ENCODE results near the gene ABLIM2. TPM values are rescaled to one million over a fixed set of nuclear protein-coding genes. Genes with fewer than 3 reads are reported as not detected.
A peak's percentile ranks its signal among the peaks of the same experiment; 100 is the strongest.

The ABLIM2 gene
- total RNA-seq, 6 experiments from 2014 or later = 0.14 TPM; not detected in 5

DNA sequence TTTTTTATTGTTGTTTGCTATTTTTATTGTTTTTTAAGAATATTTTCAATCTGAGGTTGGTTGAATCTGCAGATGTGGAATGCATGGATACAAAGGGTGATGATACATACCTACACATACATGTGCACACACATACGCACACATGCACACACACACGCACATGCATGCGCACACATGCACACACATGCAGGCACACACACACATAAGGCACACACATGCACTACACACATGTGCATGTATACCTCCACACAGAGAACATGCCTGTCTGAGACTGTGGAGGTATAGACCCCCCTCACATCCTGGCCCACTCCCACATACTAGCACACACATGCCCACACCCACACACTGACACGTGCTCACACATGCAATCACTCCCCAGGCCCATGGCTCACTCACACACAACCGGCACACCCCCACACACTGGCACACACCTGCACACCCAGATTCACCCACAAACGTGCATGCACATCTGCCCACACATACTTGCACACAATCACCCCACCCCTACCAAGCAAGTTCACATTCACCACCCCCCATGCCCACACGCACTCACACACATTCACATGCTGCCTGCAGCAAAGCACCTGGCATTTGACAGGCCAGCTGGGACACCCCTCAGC is 121.4 kb downstream of the ABLIM2 start:
- DNase-seq = no peak
- TF ChIP-seq, protein P1, sequence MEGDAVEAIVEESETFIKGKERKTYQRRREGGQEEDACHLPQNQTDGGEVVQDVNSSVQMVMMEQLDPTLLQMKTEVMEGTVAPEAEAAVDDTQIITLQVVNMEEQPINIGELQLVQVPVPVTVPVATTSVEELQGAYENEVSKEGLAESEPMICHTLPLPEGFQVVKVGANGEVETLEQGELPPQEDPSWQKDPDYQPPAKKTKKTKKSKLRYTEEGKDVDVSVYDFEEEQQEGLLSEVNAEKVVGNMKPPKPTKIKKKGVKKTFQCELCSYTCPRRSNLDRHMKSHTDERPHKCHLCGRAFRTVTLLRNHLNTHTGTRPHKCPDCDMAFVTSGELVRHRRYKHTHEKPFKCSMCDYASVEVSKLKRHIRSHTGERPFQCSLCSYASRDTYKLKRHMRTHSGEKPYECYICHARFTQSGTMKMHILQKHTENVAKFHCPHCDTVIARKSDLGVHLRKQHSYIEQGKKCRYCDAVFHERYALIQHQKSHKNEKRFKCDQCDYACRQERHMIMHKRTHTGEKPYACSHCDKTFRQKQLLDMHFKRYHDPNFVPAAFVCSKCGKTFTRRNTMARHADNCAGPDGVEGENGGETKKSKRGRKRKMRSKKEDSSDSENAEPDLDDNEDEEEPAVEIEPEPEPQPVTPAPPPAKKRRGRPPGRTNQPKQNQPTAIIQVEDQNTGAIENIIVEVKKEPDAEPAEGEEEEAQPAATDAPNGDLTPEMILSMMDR (IDR thresholded peaks at IDR 0.05) = no peak
- Mint-ChIP-seq H3K4me3 (no peak overlapping the region), H3K36me3 (ENCODE audit: low read depth) (no peaks in the 10 kb centered on the region), H3K4me1 (ENCODE audit: low read depth) (peaks cover 13% of the 10 kb centered on the region), H3K27ac (no peak overlapping the region), H3K9me3 (no peaks in the 10 kb centered on the region), H3K27me3 (ENCODE audit: insufficient read depth) (peaks cover 33% of the 10 kb centered on the region)

DNA sequence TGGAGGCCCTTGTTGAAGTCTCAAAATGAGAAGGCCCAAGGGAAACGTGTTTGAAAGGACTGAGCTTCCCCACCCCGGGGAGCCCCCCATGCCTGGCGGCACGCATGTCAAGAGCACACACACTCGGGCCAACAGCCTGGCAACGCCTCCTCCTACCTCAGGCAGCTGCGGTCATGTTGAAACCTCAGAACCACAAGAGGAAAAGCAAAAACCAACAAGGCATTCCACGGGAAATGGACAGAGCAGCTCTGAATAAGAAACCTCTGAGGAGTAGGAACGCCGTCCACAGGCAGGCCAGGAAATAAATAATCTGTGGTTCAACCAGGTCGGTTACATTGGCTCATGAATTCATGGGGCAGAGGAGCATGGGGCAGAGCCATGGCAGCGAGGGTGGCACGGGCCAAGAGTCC is 123.2 kb downstream of the ABLIM2 start:
- DNase-seq = peak; percentile 52
- Mint-ChIP-seq H3K36me3 (ENCODE audit: low read depth) (no peaks in the 10 kb centered on the region), H3K4me1 (ENCODE audit: low read depth) (peaks cover 13% of the 10 kb centered on the region), H3K27ac (peak overlapping the region; percentile 24; the same call in 1 of the 2 replicates), H3K9me3 (no peaks in the 10 kb centered on the region), H3K4me3 (no peak overlapping the region), H3K27me3 (ENCODE audit: insufficient read depth) (peaks cover 23% of the 10 kb centered on the region)
- TF ChIP-seq, protein P1 (IDR thresholded peaks at IDR 0.05) = no peak

DNA sequence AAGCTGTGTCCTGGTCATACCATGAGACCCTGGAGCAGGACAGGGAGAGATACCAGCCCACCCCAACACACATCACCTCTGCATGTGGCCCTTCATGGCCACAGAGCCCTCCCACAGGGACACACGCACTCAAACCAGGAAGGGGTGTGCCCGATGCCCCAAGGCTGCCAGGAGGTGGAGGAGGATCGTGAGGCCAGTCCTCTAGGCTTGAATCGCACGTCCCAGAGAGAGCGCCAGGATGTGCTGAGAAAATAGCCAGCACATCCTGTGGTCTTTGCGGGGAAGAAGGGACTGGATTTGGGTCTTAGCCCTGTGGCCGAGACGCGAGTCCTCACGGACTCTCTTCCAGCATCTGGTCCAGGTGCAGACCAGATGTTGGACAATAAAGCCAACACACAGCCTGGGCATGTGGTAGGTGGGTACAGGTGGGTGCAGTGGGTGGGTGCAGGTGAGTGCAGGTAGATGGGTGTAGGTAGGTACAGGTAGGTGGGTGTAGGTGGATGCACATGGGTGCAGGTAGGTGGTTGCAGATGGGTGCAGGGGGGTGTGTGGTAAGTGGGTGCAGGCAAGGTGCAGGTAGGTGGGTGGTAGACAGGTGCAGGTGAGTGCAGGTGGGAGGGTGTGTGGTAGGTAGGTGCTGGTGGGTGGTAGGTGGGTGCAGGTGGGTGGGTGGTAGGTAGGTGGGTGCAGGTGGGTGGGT is 124.6 kb downstream of the ABLIM2 start:
- H3K27ac Mint-ChIP-seq = no peak overlapping the region
- peaks cover 13% of the 10 kb centered on the region for H3K4me1 Mint-ChIP-seq (ENCODE audit: low read depth)
- H3K4me3 Mint-ChIP-seq = no peak overlapping the region
- no peaks in the 10 kb centered on the region for H3K36me3 Mint-ChIP-seq (ENCODE audit: low read depth)
- H3K27me3 Mint-ChIP-seq (ENCODE audit: insufficient read depth) = peaks cover 29% of the 10 kb centered on the region
- no peaks in the 10 kb centered on the region for H3K9me3 Mint-ChIP-seq
- TF ChIP-seq, protein P1 (IDR thresholded peaks at IDR 0.05) = no peak
- no peak for DNase-seq

DNA sequence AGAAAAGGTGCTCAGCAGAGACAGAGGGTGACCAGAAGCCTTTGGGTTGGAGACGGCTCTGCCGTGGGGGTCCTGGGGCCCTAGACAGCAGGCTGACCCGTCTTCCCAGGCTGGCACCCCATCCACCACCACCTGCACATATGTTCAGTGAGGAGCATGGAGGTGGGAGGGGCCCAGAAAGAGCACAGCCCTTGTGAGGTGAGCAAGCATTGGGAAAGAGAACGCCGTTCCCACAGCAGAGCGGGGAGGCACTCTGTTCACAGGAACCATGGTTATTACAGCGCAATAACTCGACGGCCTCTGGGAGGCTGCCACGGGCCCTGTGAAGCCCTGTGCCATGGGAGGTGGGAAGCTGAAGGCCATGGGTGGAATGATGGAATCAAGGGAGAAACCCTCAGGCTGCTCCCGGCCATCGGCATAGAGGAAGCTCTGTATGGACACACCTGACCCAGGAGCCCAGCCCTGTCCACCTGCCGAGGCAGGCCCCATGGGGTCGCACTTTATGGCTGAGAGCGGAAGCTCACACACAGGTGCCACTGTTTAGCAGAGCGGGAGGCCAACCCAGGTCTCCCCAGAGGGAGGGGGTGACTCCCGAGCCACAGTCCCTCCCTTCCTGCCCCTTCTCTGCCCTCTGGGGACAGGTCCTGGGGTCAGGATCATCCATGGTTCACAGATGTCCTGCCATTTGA is 125.4 kb downstream of the ABLIM2 start:
- TF ChIP-seq, protein P1 (IDR thresholded peaks at IDR 0.05) = no peak
- no peak for DNase-seq
- Mint-ChIP-seq H3K27me3 (ENCODE audit: insufficient read depth) (peaks cover 22% of the 10 kb centered on the region), H3K27ac (no peak overlapping the region), H3K9me3 (no peaks in the 10 kb centered on the region), H3K36me3 (ENCODE audit: low read depth) (no peaks in the 10 kb centered on the region), H3K4me1 (ENCODE audit: low read depth) (peaks cover 13% of the 10 kb centered on the region), H3K4me3 (no peak overlapping the region)

DNA sequence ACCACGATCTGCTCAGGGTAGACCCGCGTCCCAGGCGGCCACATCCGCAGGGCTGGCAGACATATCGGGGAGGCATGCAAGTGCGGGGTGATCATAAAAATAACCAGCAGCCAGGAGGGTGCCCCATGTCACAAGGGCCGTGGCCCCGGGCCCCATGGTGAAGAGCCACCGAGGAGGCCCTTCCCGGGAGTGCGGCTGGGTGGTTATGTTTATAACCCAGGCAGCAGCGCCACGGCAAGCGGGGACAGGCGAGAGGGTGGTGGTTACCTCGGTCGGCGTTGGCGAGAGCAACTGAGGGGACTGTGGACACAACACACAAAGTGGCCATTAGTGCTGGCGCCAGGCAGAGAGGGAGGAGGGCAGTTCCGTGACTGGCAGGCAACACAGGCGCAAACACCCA is 126.2 kb downstream of the ABLIM2 start:
- TF ChIP-seq, protein P1 (IDR thresholded peaks at IDR 0.05) = no peak
- Mint-ChIP-seq H3K27ac (no peak overlapping the region), H3K27me3 (ENCODE audit: insufficient read depth) (peaks cover 19% of the 10 kb centered on the region), H3K9me3 (no peaks in the 10 kb centered on the region), H3K36me3 (ENCODE audit: low read depth) (no peaks in the 10 kb centered on the region), H3K4me3 (no peak overlapping the region), H3K4me1 (ENCODE audit: low read depth) (peaks cover 13% of the 10 kb centered on the region)
- no peak for DNase-seq
